OCI-LY1 (cell line): ENCODE data around the gene HIF1AN.

Source experiments
- H2AFZ ChIP-seq: fragments of 200-600 bp; sonication (generic), shearing (Covaris generic); 2 replicates; pipeline ENCODE4 v1.6.0; 2014; ENCODE audit warnings: antibody characterized with exemption, mild to moderate bottlenecking, low read length
- H3F3A ChIP-seq: fragments of 200-600 bp; sonication (generic), shearing (Covaris generic); 2 replicates; pipeline ENCODE4 v1.6.0; 2014; ENCODE audit warnings: mild to moderate bottlenecking, antibody characterized with exemption, low read length, moderate library complexity; ENCODE audit not compliant: insufficient read depth
- H3K27ac ChIP-seq: fragments of 200-600 bp; sonication (generic); 2 replicates; pipeline ENCODE4 v1.5.1; 2014; ENCODE audit warnings: low read length, mixed run types, mild to moderate bottlenecking, low read depth; ENCODE audit not compliant: poor library complexity, severe bottlenecking
- H3K27me3 ChIP-seq: fragments of 200-600 bp; sonication (generic); 2 replicates; pipeline ENCODE4 v1.6.0; 2014; ENCODE audit warnings: antibody characterized with exemption, mild to moderate bottlenecking, low read length, moderate library complexity; ENCODE audit not compliant: insufficient read depth
- H3K36me3 ChIP-seq: fragments of 200-600 bp; sonication (generic); 2 replicates; pipeline ENCODE4 v1.6.1; 2014; ENCODE audit warnings: mild to moderate bottlenecking, antibody characterized with exemption, low read length, moderate library complexity, mixed read lengths; ENCODE audit not compliant: insufficient read depth
- H3K4me1 ChIP-seq: fragments of 200-600 bp; sonication (generic); 2 replicates; pipeline ENCODE4 v1.5.1; 2014; ENCODE audit warnings: mild to moderate bottlenecking, low read length, moderate library complexity; ENCODE audit not compliant: insufficient read depth, severe bottlenecking
- H3K4me2 ChIP-seq: fragments of 200-600 bp; sonication (generic), shearing (Covaris generic); 2 replicates; pipeline ENCODE4 v1.6.1; 2014; ENCODE audit warnings: low read length
- H3K4me3 ChIP-seq: fragments of 200-600 bp; sonication (generic); 2 replicates; pipeline ENCODE4 v1.5.1; 2014; ENCODE audit warnings: low read length, low read depth, mild to moderate bottlenecking, mixed read lengths; ENCODE audit not compliant: poor library complexity, severe bottlenecking
- H3K79me2 ChIP-seq: fragments of 200-600 bp; shearing (Covaris generic); 2 replicates; pipeline ENCODE4 v1.6.1; 2016; ENCODE audit warnings: mixed run types, low read length, mixed read lengths; ENCODE audit not compliant: insufficient read depth
- H3K9ac ChIP-seq: fragments of 200-600 bp; sonication (generic), shearing (Covaris generic); 2 replicates; pipeline ENCODE4 v1.6.1; 2014; ENCODE audit warnings: mild to moderate bottlenecking, low read length, mixed read lengths
- H3K9me2 ChIP-seq: fragments of 200-600 bp; sonication (generic), shearing (Covaris generic); 2 replicates; pipeline ENCODE4 v1.6.1; 2014; ENCODE audit warnings: low read depth, mild to moderate bottlenecking, low read length, mixed read lengths
- H3K9me3 ChIP-seq: fragments of 200-600 bp; shearing (Covaris generic); 2 replicates; pipeline ENCODE4 v1.6.1; 2014; ENCODE audit warnings: low read length, mixed read lengths
- H4K20me1 ChIP-seq: fragments of 200-600 bp; sonication (generic), shearing (Covaris generic); 2 replicates; pipeline ENCODE4 v1.6.0; 2016; ENCODE audit warnings: mild to moderate bottlenecking, low read length; ENCODE audit not compliant: insufficient read depth
- EZH2 ChIP-seq: fragments of 200-600 bp; sonication (generic), shearing (Covaris generic); IDR thresholded peaks from 2 replicates; pipeline ENCODE4 v1.8.0; 2017; ENCODE audit warnings: borderline replicate concordance, mixed run types, mild to moderate bottlenecking, antibody characterized with exemption, low read length, moderate library complexity, mixed read lengths
- TF ChIP-seq, protein P1 (sequence below): fragments of 200-600 bp; sonication (generic), shearing (Covaris generic); IDR thresholded peaks from 2 replicates; pipeline ENCODE4 v1.5.1; 2017; ENCODE audit warnings: mild to moderate bottlenecking, antibody characterized with exemption, low read length, moderate library complexity, mixed read lengths

Gene HIF1AN

GRCh38 chr10:100568912-100569311 is 33.2 kb downstream of the HIF1AN start:
- Histone ChIP-seq H2AFZ (no peak overlapping the region), H3K4me1 (no peaks in the 10 kb centered on the region), H3K9me2 (no peaks in the 10 kb centered on the region), H3F3A (no peaks in the 10 kb centered on the region), H3K4me2 (no peak overlapping the region), H3K27ac (no peak overlapping the region), H3K79me2 (no peaks in the 10 kb centered on the region), H3K36me3 (no peaks in the 10 kb centered on the region), H3K9ac (no peak overlapping the region), H4K20me1 (no peaks in the 10 kb centered on the region), H3K27me3 (no peaks in the 10 kb centered on the region), H3K9me3 (no peaks in the 10 kb centered on the region), H3K4me3 (no peak overlapping the region)
- TF ChIP-seq, protein P1, sequence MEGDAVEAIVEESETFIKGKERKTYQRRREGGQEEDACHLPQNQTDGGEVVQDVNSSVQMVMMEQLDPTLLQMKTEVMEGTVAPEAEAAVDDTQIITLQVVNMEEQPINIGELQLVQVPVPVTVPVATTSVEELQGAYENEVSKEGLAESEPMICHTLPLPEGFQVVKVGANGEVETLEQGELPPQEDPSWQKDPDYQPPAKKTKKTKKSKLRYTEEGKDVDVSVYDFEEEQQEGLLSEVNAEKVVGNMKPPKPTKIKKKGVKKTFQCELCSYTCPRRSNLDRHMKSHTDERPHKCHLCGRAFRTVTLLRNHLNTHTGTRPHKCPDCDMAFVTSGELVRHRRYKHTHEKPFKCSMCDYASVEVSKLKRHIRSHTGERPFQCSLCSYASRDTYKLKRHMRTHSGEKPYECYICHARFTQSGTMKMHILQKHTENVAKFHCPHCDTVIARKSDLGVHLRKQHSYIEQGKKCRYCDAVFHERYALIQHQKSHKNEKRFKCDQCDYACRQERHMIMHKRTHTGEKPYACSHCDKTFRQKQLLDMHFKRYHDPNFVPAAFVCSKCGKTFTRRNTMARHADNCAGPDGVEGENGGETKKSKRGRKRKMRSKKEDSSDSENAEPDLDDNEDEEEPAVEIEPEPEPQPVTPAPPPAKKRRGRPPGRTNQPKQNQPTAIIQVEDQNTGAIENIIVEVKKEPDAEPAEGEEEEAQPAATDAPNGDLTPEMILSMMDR = no peak
- TF ChIP-seq EZH2 = no peak

DNA sequence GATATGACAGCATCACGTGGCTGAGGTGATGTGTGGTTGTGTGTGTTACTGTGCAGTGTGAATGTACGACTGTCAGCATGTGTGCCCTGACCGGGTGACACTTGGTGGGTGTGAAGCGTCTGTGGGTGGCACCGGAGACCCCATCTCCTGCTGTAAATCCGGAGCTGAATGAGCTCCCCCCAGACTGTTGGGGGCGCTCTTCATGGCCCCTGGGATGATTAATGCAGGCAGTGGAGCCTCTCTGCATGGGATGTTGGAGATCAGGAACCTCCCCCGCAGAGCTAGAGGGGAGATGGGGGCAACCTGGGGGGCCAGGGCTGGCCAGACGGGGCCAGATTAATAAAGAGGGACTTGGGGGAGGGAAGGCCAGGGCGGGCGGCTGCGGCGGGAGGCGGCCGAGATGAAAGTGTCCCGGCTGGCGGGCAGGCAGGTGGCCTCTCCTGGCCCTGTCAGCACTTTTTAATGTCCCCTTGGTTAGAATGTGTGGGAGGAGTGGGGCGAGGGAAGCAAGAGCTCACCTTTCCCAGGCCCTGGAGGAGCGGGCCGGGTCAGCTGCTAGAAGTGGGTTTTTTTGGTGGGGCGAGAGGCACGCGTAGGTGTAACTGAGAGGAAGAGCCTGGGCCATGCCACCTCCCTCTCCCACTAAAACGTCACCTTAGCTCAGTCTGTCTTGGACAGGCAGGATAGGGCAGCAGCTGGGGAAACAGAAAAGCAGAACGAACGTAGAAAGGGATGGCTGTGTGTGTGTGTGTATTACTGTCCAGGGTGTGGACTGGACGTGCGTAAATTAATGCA is 34.1 kb downstream of the HIF1AN start:
- TF ChIP-seq EZH2 = no peak
- TF ChIP-seq, protein P1 = no peak
- no peak overlapping the region for H3K4me3 ChIP-seq
- H2AFZ ChIP-seq = no peak overlapping the region
- H3K27me3 ChIP-seq = no peaks in the 10 kb centered on the region
- H3K36me3 ChIP-seq = no peaks in the 10 kb centered on the region
- H3K27ac ChIP-seq = no peak overlapping the region
- no peaks in the 10 kb centered on the region for H3F3A ChIP-seq
- no peaks in the 10 kb centered on the region for H3K9me2 ChIP-seq
- no peak overlapping the region for H3K4me2 ChIP-seq
- no peaks in the 10 kb centered on the region for H3K4me1 ChIP-seq
- H3K9ac ChIP-seq = no peak overlapping the region
- no peaks in the 10 kb centered on the region for H3K79me2 ChIP-seq
- H4K20me1 ChIP-seq = no peaks in the 10 kb centered on the region
- no peaks in the 10 kb centered on the region for H3K9me3 ChIP-seq

- Histone ChIP-seq H4K20me1 (no peaks in the 10 kb centered on the region), H3F3A (no peaks in the 10 kb centered on the region), H3K9ac (no peak overlapping the region), H3K79me2 (no peaks in the 10 kb centered on the region), H3K27ac (no peak overlapping the region), H3K4me3 (no peak overlapping the region), H3K9me2 (no peaks in the 10 kb centered on the region), H3K4me2 (no peak overlapping the region), H3K4me1 (no peaks in the 10 kb centered on the region), H3K27me3 (no peaks in the 10 kb centered on the region), H3K9me3 (no peaks in the 10 kb centered on the region), H2AFZ (no peak overlapping the region), H3K36me3 (no peaks in the 10 kb centered on the region)
- TF ChIP-seq EZH2 = no peak
- TF ChIP-seq, protein P1 = no peak
Measured at GRCh38 chr10:100570506-100570905, 34.8 kb downstream of the HIF1AN start.
